Smooth muscle cell (in vitro differentiated cells): ENCODE results near the gene CERT1. TPM values are rescaled to one million over a fixed set of nuclear protein-coding genes. Genes with fewer than 3 reads are reported as not detected.

ENCODE experiments used
- DNase-seq: peaks from one replicate; lab custom pipeline; 2025; ENCODE audit not compliant: unreplicated experiment; lab: John Stamatoyannopoulos, UW
- H2AFZ ChIP-seq: fragments of 200-600 bp; sonication (generic); 2 replicates; pipeline ENCODE4 v1.6.0; 2016; ENCODE audit warnings: antibody characterized with exemption, low read depth, mild to moderate bottlenecking
- H3F3A ChIP-seq: fragments of 200-600 bp; sonication (generic); 2 replicates; pipeline ENCODE4 v1.6.0; 2017; ENCODE audit warnings: antibody characterized with exemption, low read depth
- H3K27ac ChIP-seq: fragments of 200-600 bp; sonication (generic); 2 replicates; pipeline ENCODE4 v1.5.1; 2016; ENCODE audit warnings: low read depth, mild to moderate bottlenecking
- H3K27me3 ChIP-seq: fragments of 200-600 bp; sonication (generic); 2 replicates; pipeline ENCODE4 v1.6.1; 2016; ENCODE audit warnings: low read depth, mild to moderate bottlenecking
- H3K36me3 ChIP-seq: fragments of 200-600 bp; sonication (generic); 2 replicates; pipeline ENCODE4 v1.5.1; 2016; ENCODE audit warnings: low read depth
- H3K4me1 ChIP-seq: fragments of 200-600 bp; sonication (generic); 2 replicates; pipeline ENCODE4 v1.5.1; 2016; ENCODE audit warnings: low read depth
- H3K4me2 ChIP-seq: fragments of 200-600 bp; sonication (generic); 2 replicates; pipeline ENCODE4 v1.6.0; 2016; ENCODE audit warnings: mild to moderate bottlenecking
- H3K4me3 ChIP-seq: fragments of 200-600 bp; sonication (generic); 2 replicates; pipeline ENCODE4 v1.5.1; 2016; ENCODE audit warnings: mild to moderate bottlenecking
- H3K79me2 ChIP-seq: fragments of 200-600 bp; sonication (generic); 2 replicates; pipeline ENCODE4 v1.6.0; 2016; ENCODE audit warnings: low read depth, mild to moderate bottlenecking
- H3K9ac ChIP-seq: fragments of 200-600 bp; sonication (generic); 2 replicates; pipeline ENCODE4 v1.6.0; 2016; ENCODE audit warnings: low read depth
- H3K9me3 ChIP-seq: fragments of 200-600 bp; sonication (generic); replicated peaks from 2 replicates; pipeline ENCODE4 v1.5.1; 2016; ENCODE audit warnings: low read depth
- H4K20me1 ChIP-seq: fragments of 200-600 bp; sonication (generic); 2 replicates; pipeline ENCODE4 v1.6.0; 2016; ENCODE audit warnings: low read depth
- WGBS: methylation state at CpG from one replicate; pipeline ENCODE4 v1.1.7; 2016; ENCODE audit warnings: low lambda C conversion rate; 5-methylcytosine and 5-hydroxymethylcytosine counted together
- polyA plus RNA-seq: library from polyadenylated mRNA; unstranded; fragments of >200 nt; fragmentation: Nextera tagmentation; extraction: Ambion mirVana; gene quantifications from 2 replicates; pipeline ENCODE4 v1.2.1, GENCODE V29; 2016
- total RNA-seq: library from RNA; depleted of rRNA; stranded (reverse); fragments of >200 nt; gene quantifications from 2 replicates; pipeline ENCODE4 v1.2.3, GENCODE V29; 2014
- TF ChIP-seq, protein P1 (sequence below): fragments of 200-600 bp; sonication (generic); IDR thresholded peaks from 2 replicates; pipeline ENCODE4 v1.5.1; 2017; ENCODE audit warnings: borderline replicate concordance, mild to moderate bottlenecking, antibody characterized with exemption; ENCODE audit not compliant: insufficient read depth, poor library complexity, severe bottlenecking

CERT1 gene
- total and polyA plus RNA-seq, 2 experiments from 2014 or later, result 9.1 to 31.0 TPM

DNA sequence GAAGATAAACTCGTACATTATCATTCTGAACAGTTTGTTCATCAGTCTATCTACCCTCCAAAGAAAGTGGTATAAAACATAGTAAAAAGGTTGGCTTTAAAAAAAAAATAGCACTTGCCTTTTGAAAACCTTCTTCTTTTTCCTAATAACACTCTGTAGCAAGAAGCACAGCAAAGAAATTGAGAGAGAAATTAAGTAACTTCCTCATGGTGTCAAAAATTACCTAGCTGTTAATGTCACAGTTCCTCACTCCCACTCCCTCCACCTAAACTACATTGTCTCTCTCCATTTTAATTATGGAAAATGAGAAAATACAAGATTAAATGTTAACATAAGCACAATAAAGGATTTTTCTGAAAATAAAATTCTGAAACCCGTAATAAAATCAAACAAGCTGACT lies 72.2 kb downstream of the CERT1 start:
- Histone ChIP-seq H3K4me3 (no peak overlapping the region), H4K20me1 (peaks cover 20% of the 10 kb centered on the region), H3K36me3 (no peaks in the 10 kb centered on the region), H3K9ac (no peak overlapping the region), H3K79me2 (peaks cover 12% of the 10 kb centered on the region), H3K27ac (no peak overlapping the region), H3K4me2 (no peak overlapping the region), H3K4me1 (no peaks in the 10 kb centered on the region), H3F3A (no peaks in the 10 kb centered on the region), H2AFZ (no peak overlapping the region), H3K27me3 (no peaks in the 10 kb centered on the region), H3K9me3 (no peaks in the 10 kb centered on the region)
- TF ChIP-seq, protein P1, sequence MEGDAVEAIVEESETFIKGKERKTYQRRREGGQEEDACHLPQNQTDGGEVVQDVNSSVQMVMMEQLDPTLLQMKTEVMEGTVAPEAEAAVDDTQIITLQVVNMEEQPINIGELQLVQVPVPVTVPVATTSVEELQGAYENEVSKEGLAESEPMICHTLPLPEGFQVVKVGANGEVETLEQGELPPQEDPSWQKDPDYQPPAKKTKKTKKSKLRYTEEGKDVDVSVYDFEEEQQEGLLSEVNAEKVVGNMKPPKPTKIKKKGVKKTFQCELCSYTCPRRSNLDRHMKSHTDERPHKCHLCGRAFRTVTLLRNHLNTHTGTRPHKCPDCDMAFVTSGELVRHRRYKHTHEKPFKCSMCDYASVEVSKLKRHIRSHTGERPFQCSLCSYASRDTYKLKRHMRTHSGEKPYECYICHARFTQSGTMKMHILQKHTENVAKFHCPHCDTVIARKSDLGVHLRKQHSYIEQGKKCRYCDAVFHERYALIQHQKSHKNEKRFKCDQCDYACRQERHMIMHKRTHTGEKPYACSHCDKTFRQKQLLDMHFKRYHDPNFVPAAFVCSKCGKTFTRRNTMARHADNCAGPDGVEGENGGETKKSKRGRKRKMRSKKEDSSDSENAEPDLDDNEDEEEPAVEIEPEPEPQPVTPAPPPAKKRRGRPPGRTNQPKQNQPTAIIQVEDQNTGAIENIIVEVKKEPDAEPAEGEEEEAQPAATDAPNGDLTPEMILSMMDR, result no peak
- DNase-seq, result no peak
- WGBS, result 98% methylated on average over 2 of the region's 2 CpGs

DNA sequence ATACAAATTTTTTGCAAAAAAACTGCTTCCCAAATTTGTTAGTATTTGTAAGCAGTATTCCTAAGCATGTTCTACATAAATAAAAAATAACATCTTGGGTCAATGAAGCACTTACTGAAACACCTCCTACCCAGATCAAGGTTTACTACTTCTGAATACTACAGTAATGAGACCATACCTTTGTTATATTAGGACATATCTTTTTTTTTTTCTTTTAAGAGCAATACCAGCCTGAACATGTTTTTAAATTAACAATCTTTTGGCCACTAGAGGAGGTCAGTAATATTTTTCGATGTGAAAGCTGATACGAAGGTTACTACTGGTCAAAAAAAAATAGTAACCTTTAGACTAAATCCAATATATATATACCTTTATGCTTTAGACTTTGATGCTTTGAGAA lies 72.7 kb downstream of the CERT1 start:
- peaks cover 20% of the 10 kb centered on the region for H4K20me1 ChIP-seq
- no peaks in the 10 kb centered on the region for H3K9me3 ChIP-seq
- H3K27me3 ChIP-seq, result no peaks in the 10 kb centered on the region
- no peaks in the 10 kb centered on the region for H3F3A ChIP-seq
- no peaks in the 10 kb centered on the region for H3K36me3 ChIP-seq
- H3K9ac ChIP-seq, result no peak overlapping the region
- H2AFZ ChIP-seq, result no peak overlapping the region
- 91% methylated on average over 2 of the region's 2 CpGs for WGBS
- peaks cover 12% of the 10 kb centered on the region for H3K79me2 ChIP-seq
- H3K27ac ChIP-seq, result no peak overlapping the region
- no peak overlapping the region for H3K4me3 ChIP-seq
- H3K4me2 ChIP-seq, result no peak overlapping the region
- TF ChIP-seq, protein P1, result no peak
- DNase-seq, result no peak
- no peaks in the 10 kb centered on the region for H3K4me1 ChIP-seq

DNA sequence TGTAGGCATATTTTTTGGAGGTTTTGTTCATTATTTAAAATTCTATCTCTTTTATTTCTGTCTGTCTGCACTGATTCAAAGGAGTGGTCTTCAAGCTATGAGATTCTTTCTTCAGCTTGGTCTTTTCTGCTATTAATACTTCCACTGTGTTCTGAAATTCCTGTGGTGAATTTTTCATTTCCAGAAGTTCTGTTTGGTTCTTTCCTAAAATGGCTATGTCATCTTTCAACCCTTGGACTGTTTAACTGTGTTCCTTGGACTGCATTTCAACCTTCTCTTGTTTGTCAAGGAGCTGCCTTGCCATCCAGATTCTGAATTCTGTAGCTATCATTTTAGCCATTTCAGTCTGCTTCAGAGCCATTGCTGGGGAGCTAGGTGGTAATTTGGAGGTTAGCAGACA lies 76.3 kb downstream of the CERT1 start:
- Histone ChIP-seq H3K4me1 (no peaks in the 10 kb centered on the region), H3K79me2 (peaks cover 12% of the 10 kb centered on the region), H3K36me3 (no peaks in the 10 kb centered on the region), H3K4me3 (no peak overlapping the region), H4K20me1 (peaks cover 18% of the 10 kb centered on the region), H3K27me3 (no peaks in the 10 kb centered on the region), H2AFZ (no peak overlapping the region), H3F3A (no peaks in the 10 kb centered on the region), H3K4me2 (no peak overlapping the region), H3K9ac (no peak overlapping the region), H3K9me3 (no peaks in the 10 kb centered on the region), H3K27ac (no peak overlapping the region)
- no peak for DNase-seq
- TF ChIP-seq, protein P1, result no peak

DNA sequence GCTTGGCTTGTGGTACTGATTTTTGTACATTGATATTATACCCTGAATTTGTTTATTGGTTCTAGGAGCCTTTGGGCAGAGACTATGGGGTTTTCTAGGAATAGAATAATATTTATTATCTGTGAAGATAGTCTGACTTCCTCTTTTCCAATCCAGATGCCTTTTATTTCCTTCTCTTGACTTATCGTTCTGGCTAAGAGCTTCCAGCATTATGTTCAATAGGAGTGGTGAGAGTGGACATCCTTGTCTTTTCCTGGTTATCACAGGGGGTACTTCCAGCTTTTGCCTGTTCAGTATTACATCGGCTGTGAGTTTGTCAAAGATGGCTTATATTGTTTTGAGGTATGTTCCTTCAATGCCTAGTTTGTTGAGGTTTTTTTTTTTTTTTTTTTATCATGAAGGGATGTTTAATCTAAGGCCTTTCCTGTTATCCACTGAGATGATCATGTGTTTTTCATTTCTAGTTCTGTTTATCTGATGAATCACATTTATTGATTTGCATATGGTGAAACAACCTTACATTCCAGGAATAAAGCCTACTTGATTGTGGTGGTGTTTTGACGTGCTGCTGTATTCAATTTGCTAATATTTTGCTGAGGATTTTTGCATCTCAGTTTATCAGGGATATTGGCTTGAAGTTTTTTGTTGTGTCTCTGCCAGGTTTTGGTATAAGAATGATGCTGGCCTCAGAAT lies 77.5 kb downstream of the CERT1 start:
- H2AFZ ChIP-seq, result no peak overlapping the region
- H3K9ac ChIP-seq, result no peak overlapping the region
- no peak for DNase-seq
- H3K9me3 ChIP-seq, result no peaks in the 10 kb centered on the region
- no peak overlapping the region for H3K4me2 ChIP-seq
- H4K20me1 ChIP-seq, result peaks cover 7% of the 10 kb centered on the region
- no peaks in the 10 kb centered on the region for H3K4me1 ChIP-seq
- TF ChIP-seq, protein P1, result no peak
- H3K27me3 ChIP-seq, result no peaks in the 10 kb centered on the region
- H3K27ac ChIP-seq, result no peak overlapping the region
- H3K4me3 ChIP-seq, result no peak overlapping the region
- H3K79me2 ChIP-seq, result peaks cover 3% of the 10 kb centered on the region
- 94% methylated on average over 3 of the region's 3 CpGs for WGBS
- H3F3A ChIP-seq, result no peaks in the 10 kb centered on the region
- no peaks in the 10 kb centered on the region for H3K36me3 ChIP-seq
